HepG2 (cell line): Measurements from ENCODE around the gene FANCM.

Source experiments
- EP300 ChIP-seq, 3 experiments: sonication (generic) in 1 of 3; formaldehyde crosslinking in 1 of 3; IDR thresholded peaks; 2 replicates each; pipeline versions ENCODE4 v1.5.1 to v1.6.1; 2011 to 2020; ENCODE audit warnings: low read depth in 2 of 3, low read length in 2 of 3, borderline replicate concordance in 1 of 3, improper control_type of control experiment in 1 of 3, mild to moderate bottlenecking in 1 of 3, missing genetic modification reagents in 1 of 3, moderate library complexity in 1 of 3
- EZH2 ChIP-seq: conservative IDR thresholded peaks from 2 replicates; pipeline ENCODE4 v1.6.1; 2012; ENCODE audit warnings: mild to moderate bottlenecking, low read depth, low read length, moderate library complexity
- HDAC6 ChIP-seq: fragments of 200-600 bp; sonication (generic); IDR thresholded peaks from 2 replicates; pipeline ENCODE4 v1.7.0; 2017; ENCODE audit warnings: mild to moderate bottlenecking, antibody characterized with exemption, low read length, low read depth
- HOXA7 ChIP-seq: sonication (generic); formaldehyde crosslinking; IDR thresholded peaks from 2 replicates; pipeline ENCODE4 v1.8.1; 2022; ENCODE audit warnings: mild to moderate bottlenecking, missing genetic modification reagents, moderate library complexity
- NR2F6 ChIP-seq, 2 experiments: IDR thresholded peaks; 2 replicates each; pipeline ENCODE4 v1.6.1; 2016; ENCODE audit warnings: antibody characterized with exemption in 1 of 2, mild to moderate bottlenecking in 1 of 2
- POLR2A ChIP-seq, 2 experiments: IDR thresholded peaks; 2 replicates each; pipeline ENCODE4 v1.6.1; 2011; ENCODE audit warnings: low read depth in 2 of 2, low read length in 2 of 2, mild to moderate bottlenecking in 1 of 2, moderate library complexity in 1 of 2; ENCODE audit not compliant: insufficient read depth in 1 of 2
- SRF ChIP-seq: IDR thresholded peaks from 2 replicates; pipeline ENCODE4 v1.6.1; 2011; ENCODE audit warnings: mild to moderate bottlenecking, low read depth, low read length, moderate library complexity
- TCF12 ChIP-seq, 2 experiments: fragments of 450-650 bp in 1 of 2; sonication (generic) in 1 of 2; formaldehyde crosslinking in 1 of 2; IDR thresholded peaks; 2 replicates each; pipeline versions ENCODE4 v1.6.1 to v1.8.0; 2017 to 2022; ENCODE audit warnings: antibody characterized with exemption in 1 of 2, mild to moderate bottlenecking in 1 of 2, missing genetic modification reagents in 1 of 2, moderate library complexity in 1 of 2
- TF ChIP-seq, protein P1 (sequence below): sonication (generic); formaldehyde crosslinking; IDR thresholded peaks from 2 replicates; pipeline ENCODE4 v1.5.0; 2020; ENCODE audit warnings: mild to moderate bottlenecking, missing genetic modification reagents, moderate library complexity
- TF ChIP-seq, protein P2 (sequence below), 2 experiments: IDR thresholded peaks; 2 replicates each; pipeline ENCODE4 v1.6.1; 2011 to 2012; ENCODE audit warnings: low read length in 2 of 2, borderline replicate concordance in 1 of 2, low read depth in 1 of 2, mild to moderate bottlenecking in 1 of 2, moderate library complexity in 1 of 2

DNA sequence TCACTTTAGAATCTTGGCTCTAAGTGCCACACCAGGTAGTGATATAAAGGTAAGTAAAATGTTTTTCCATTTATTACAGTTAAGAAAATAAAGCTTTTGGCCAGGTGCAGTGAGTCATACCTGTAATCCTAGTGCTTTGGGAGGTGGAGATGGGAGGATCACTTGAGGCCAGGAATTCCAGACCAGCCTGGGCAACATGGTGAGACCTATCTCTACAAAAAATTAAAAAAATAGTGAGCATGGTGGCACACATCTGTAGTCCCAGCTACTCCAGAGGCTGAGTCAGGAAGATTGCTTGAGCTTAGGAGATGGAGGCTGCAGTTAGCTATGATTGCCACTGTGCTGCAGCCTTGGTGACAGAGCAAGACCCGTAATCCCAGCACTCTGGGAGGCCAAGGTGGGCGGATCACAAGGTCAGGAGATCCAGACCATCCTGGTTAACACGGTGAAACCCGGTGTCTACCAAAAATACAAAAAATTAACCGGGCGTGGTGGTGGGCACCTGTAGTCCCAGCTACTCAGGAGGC is 5.0 kb downstream of the FANCM start:
- TF ChIP-seq NR2F6 (IDR thresholded peaks at IDR 0.05) (no peak), NR2F6 (CRISPR knock-in tag; IDR thresholded peaks at IDR 0.05) (no peak), SRF (no peak), HOXA7 (CRISPR knock-in tag) (no peak), POLR2A (IDR thresholded peaks at IDR 0.05; ENCODE audit: insufficient read depth in 1 of 2, low read depth in 2 of 2, low read length in 2 of 2) (no peak), EP300 (IDR thresholded peaks at IDR 0.05; ENCODE audit: low read depth in 2 of 2, low read length in 2 of 2) (no peak), EP300 (CRISPR knock-in tag; IDR thresholded peaks at IDR 0.05; ENCODE audit: borderline replicate concordance) (no peak), TCF12 (IDR thresholded peaks at IDR 0.05) (no peak), TCF12 (CRISPR knock-in tag; IDR thresholded peaks at IDR 0.05) (no peak), EZH2 (no peak), HDAC6 (no peak)
- TF ChIP-seq, protein P1, sequence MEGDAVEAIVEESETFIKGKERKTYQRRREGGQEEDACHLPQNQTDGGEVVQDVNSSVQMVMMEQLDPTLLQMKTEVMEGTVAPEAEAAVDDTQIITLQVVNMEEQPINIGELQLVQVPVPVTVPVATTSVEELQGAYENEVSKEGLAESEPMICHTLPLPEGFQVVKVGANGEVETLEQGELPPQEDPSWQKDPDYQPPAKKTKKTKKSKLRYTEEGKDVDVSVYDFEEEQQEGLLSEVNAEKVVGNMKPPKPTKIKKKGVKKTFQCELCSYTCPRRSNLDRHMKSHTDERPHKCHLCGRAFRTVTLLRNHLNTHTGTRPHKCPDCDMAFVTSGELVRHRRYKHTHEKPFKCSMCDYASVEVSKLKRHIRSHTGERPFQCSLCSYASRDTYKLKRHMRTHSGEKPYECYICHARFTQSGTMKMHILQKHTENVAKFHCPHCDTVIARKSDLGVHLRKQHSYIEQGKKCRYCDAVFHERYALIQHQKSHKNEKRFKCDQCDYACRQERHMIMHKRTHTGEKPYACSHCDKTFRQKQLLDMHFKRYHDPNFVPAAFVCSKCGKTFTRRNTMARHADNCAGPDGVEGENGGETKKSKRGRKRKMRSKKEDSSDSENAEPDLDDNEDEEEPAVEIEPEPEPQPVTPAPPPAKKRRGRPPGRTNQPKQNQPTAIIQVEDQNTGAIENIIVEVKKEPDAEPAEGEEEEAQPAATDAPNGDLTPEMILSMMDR = no peak
- TF ChIP-seq, protein P2, sequence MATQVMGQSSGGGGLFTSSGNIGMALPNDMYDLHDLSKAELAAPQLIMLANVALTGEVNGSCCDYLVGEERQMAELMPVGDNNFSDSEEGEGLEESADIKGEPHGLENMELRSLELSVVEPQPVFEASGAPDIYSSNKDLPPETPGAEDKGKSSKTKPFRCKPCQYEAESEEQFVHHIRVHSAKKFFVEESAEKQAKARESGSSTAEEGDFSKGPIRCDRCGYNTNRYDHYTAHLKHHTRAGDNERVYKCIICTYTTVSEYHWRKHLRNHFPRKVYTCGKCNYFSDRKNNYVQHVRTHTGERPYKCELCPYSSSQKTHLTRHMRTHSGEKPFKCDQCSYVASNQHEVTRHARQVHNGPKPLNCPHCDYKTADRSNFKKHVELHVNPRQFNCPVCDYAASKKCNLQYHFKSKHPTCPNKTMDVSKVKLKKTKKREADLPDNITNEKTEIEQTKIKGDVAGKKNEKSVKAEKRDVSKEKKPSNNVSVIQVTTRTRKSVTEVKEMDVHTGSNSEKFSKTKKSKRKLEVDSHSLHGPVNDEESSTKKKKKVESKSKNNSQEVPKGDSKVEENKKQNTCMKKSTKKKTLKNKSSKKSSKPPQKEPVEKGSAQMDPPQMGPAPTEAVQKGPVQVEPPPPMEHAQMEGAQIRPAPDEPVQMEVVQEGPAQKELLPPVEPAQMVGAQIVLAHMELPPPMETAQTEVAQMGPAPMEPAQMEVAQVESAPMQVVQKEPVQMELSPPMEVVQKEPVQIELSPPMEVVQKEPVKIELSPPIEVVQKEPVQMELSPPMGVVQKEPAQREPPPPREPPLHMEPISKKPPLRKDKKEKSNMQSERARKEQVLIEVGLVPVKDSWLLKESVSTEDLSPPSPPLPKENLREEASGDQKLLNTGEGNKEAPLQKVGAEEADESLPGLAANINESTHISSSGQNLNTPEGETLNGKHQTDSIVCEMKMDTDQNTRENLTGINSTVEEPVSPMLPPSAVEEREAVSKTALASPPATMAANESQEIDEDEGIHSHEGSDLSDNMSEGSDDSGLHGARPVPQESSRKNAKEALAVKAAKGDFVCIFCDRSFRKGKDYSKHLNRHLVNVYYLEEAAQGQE (IDR thresholded peaks at IDR 0.05; ENCODE audit: borderline replicate concordance in 1 of 2, low read depth in 1 of 2, low read length in 2 of 2) = no peak
